Smooth muscle cell (in vitro differentiated cells): ENCODE measurements around the gene IFT57. TPM values are rescaled to one million over a fixed set of nuclear protein-coding genes. Genes with fewer than 3 reads are reported as not detected.

Experiments used
- DNase-seq: peaks from one replicate; lab custom pipeline; 2025; ENCODE audit not compliant: unreplicated experiment; lab: John Stamatoyannopoulos, UW
- H2AFZ ChIP-seq: fragments of 200-600 bp; sonication (generic); 2 replicates; pipeline ENCODE4 v1.6.0; 2016; ENCODE audit warnings: antibody characterized with exemption, low read depth, mild to moderate bottlenecking
- H3F3A ChIP-seq: fragments of 200-600 bp; sonication (generic); 2 replicates; pipeline ENCODE4 v1.6.0; 2017; ENCODE audit warnings: antibody characterized with exemption, low read depth
- H3K27ac ChIP-seq: fragments of 200-600 bp; sonication (generic); 2 replicates; pipeline ENCODE4 v1.5.1; 2016; ENCODE audit warnings: low read depth, mild to moderate bottlenecking
- H3K27me3 ChIP-seq: fragments of 200-600 bp; sonication (generic); 2 replicates; pipeline ENCODE4 v1.6.1; 2016; ENCODE audit warnings: low read depth, mild to moderate bottlenecking
- H3K36me3 ChIP-seq: fragments of 200-600 bp; sonication (generic); 2 replicates; pipeline ENCODE4 v1.5.1; 2016; ENCODE audit warnings: low read depth
- H3K4me1 ChIP-seq: fragments of 200-600 bp; sonication (generic); 2 replicates; pipeline ENCODE4 v1.5.1; 2016; ENCODE audit warnings: low read depth
- H3K4me2 ChIP-seq: fragments of 200-600 bp; sonication (generic); 2 replicates; pipeline ENCODE4 v1.6.0; 2016; ENCODE audit warnings: mild to moderate bottlenecking
- H3K4me3 ChIP-seq: fragments of 200-600 bp; sonication (generic); 2 replicates; pipeline ENCODE4 v1.5.1; 2016; ENCODE audit warnings: mild to moderate bottlenecking
- H3K79me2 ChIP-seq: fragments of 200-600 bp; sonication (generic); 2 replicates; pipeline ENCODE4 v1.6.0; 2016; ENCODE audit warnings: low read depth, mild to moderate bottlenecking
- H3K9ac ChIP-seq: fragments of 200-600 bp; sonication (generic); 2 replicates; pipeline ENCODE4 v1.6.0; 2016; ENCODE audit warnings: low read depth
- H3K9me3 ChIP-seq: fragments of 200-600 bp; sonication (generic); replicated peaks from 2 replicates; pipeline ENCODE4 v1.5.1; 2016; ENCODE audit warnings: low read depth
- H4K20me1 ChIP-seq: fragments of 200-600 bp; sonication (generic); 2 replicates; pipeline ENCODE4 v1.6.0; 2016; ENCODE audit warnings: low read depth
- WGBS: methylation state at CpG from one replicate; pipeline ENCODE4 v1.1.7; 2016; ENCODE audit warnings: low lambda C conversion rate; 5-methylcytosine and 5-hydroxymethylcytosine counted together
- polyA plus RNA-seq: library from polyadenylated mRNA; unstranded; fragments of >200 nt; fragmentation: Nextera tagmentation; extraction: Ambion mirVana; gene quantifications from 2 replicates; pipeline ENCODE4 v1.2.1, GENCODE V29; 2016
- total RNA-seq: library from RNA; depleted of rRNA; stranded (reverse); fragments of >200 nt; gene quantifications from 2 replicates; pipeline ENCODE4 v1.2.3, GENCODE V29; 2014
- TF ChIP-seq, protein P1 (sequence below): fragments of 200-600 bp; sonication (generic); IDR thresholded peaks from 2 replicates; pipeline ENCODE4 v1.5.1; 2017; ENCODE audit warnings: borderline replicate concordance, mild to moderate bottlenecking, antibody characterized with exemption; ENCODE audit not compliant: insufficient read depth, poor library complexity, severe bottlenecking

The IFT57 gene
- total and polyA plus RNA-seq, 2 experiments from 2014 or later, result 24.5 to 42.0 TPM

DNA sequence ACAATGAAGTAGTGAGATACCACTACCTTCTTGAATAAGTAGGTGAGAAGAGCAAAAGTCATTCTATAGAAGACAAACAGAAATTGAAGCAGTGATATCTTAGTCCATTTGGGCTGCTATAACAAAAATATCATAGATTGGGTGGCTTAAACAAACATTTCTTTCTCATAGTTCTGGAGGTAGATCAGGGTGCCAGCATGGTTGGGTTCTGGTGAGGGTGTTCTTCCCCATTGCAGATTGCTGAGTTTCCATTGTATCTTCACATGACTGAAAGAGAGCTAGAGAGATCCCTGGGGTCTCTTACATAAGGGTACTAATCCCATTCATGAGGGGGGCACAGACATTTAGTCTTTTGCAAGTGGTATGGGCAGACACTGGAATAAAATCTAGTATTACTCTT, 32.9 kb upstream of the IFT57 start:
- H3F3A ChIP-seq, result no peaks in the 10 kb centered on the region
- no peak overlapping the region for H3K4me2 ChIP-seq
- H3K4me3 ChIP-seq, result no peak overlapping the region
- H3K9me3 ChIP-seq, result no peaks in the 10 kb centered on the region
- H3K36me3 ChIP-seq, result no peaks in the 10 kb centered on the region
- no peak for DNase-seq
- H3K79me2 ChIP-seq, result no peaks in the 10 kb centered on the region
- no peak overlapping the region for H3K27ac ChIP-seq
- H4K20me1 ChIP-seq, result no peaks in the 10 kb centered on the region
- H2AFZ ChIP-seq, result no peak overlapping the region
- no peaks in the 10 kb centered on the region for H3K27me3 ChIP-seq
- H3K4me1 ChIP-seq, result no peaks in the 10 kb centered on the region
- TF ChIP-seq, protein P1, sequence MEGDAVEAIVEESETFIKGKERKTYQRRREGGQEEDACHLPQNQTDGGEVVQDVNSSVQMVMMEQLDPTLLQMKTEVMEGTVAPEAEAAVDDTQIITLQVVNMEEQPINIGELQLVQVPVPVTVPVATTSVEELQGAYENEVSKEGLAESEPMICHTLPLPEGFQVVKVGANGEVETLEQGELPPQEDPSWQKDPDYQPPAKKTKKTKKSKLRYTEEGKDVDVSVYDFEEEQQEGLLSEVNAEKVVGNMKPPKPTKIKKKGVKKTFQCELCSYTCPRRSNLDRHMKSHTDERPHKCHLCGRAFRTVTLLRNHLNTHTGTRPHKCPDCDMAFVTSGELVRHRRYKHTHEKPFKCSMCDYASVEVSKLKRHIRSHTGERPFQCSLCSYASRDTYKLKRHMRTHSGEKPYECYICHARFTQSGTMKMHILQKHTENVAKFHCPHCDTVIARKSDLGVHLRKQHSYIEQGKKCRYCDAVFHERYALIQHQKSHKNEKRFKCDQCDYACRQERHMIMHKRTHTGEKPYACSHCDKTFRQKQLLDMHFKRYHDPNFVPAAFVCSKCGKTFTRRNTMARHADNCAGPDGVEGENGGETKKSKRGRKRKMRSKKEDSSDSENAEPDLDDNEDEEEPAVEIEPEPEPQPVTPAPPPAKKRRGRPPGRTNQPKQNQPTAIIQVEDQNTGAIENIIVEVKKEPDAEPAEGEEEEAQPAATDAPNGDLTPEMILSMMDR, result no peak
- no peak overlapping the region for H3K9ac ChIP-seq

DNA sequence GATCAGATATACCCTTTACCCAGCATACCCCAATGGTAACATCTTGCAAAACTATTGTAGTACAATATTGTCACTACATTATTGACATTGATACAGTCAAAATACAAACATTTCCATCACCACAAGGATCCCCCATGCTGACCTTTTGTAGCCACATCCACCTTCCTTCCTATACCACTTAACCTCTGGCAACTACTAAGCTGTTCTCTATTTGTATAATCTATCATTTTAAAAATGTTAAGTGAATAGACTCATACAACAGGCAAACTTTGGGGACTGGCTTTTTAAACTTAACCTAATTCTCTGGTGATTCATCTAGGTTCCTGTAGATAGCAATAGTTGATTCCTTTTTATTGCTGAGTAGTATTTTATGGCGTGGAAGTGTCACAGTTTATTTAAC, 29.6 kb upstream of the IFT57 start:
- Histone ChIP-seq H3K4me3 (no peak overlapping the region), H3K27ac (no peak overlapping the region), H3K9ac (no peak overlapping the region), H3K4me1 (no peaks in the 10 kb centered on the region), H2AFZ (no peak overlapping the region), H3K9me3 (no peaks in the 10 kb centered on the region), H3K79me2 (no peaks in the 10 kb centered on the region), H4K20me1 (no peaks in the 10 kb centered on the region), H3K36me3 (no peaks in the 10 kb centered on the region), H3K4me2 (no peak overlapping the region), H3F3A (no peaks in the 10 kb centered on the region), H3K27me3 (no peaks in the 10 kb centered on the region)
- WGBS, result 92% methylated on average over 1 of the region's 1 CpG
- DNase-seq, result no peak
- TF ChIP-seq, protein P1, result no peak

DNA sequence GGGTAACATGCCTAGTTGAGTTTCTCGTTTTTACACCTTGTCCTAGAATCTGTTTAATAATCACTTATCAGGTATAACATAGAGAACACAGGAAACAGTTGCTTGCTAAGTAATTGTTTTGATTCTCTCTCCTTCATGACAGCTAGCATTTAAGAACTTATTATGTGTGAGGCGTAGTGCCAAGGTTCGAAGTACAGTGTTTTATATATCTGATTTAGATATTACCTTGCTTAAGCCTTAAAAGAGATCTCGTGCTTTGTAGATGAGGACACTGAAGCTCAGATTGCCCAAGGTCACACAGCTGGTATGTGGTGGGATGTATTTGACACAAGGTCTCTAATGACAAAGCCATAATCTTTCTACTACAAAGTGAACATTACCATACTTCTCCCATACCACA, 29.0 kb upstream of the IFT57 start:
- Histone ChIP-seq H4K20me1 (no peaks in the 10 kb centered on the region), H3K27ac (no peak overlapping the region), H3K4me3 (no peak overlapping the region), H3K9ac (no peak overlapping the region), H3K27me3 (no peaks in the 10 kb centered on the region), H2AFZ (no peak overlapping the region), H3K79me2 (no peaks in the 10 kb centered on the region), H3K4me2 (no peak overlapping the region), H3K9me3 (no peaks in the 10 kb centered on the region), H3K4me1 (no peaks in the 10 kb centered on the region), H3F3A (no peaks in the 10 kb centered on the region), H3K36me3 (no peaks in the 10 kb centered on the region)
- TF ChIP-seq, protein P1, result no peak
- WGBS, result 96% methylated on average over 4 of the region's 4 CpGs
- DNase-seq, result no peak

DNA sequence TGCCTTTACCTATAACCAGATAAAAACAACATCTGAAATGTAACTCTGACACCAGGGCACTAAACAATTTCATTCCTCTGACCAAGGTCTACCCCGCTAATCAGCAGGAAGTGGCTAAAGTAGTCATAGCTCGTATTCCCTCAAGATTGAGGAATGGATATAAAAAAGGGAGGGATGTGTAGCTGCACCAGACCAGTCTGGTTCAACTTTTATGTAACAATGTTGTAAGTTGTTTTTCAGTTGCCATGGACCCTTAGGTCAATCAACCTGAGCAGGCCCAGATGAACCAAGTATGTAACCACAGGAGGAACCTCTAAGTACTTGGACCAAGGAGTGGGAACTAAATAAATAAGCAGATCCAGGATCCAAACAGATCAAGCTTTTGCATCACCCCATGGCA, 28.4 kb upstream of the IFT57 start:
- 77% methylated on average over 2 of the region's 2 CpGs for WGBS

More for the DNA sequence above, 28.4 kb upstream of the IFT57 start:
- Histone ChIP-seq H3K4me3 (no peak overlapping the region), H3K36me3 (no peaks in the 10 kb centered on the region), H3K9ac (no peak overlapping the region), H3K9me3 (no peaks in the 10 kb centered on the region), H3K27ac (no peak overlapping the region), H3F3A (no peaks in the 10 kb centered on the region), H2AFZ (no peak overlapping the region), H3K4me1 (no peaks in the 10 kb centered on the region), H3K27me3 (no peaks in the 10 kb centered on the region), H3K79me2 (no peaks in the 10 kb centered on the region), H3K4me2 (no peak overlapping the region), H4K20me1 (no peaks in the 10 kb centered on the region)
- TF ChIP-seq, protein P1, result no peak
- no peak for DNase-seq
